Mononuclear cell (primary cell): ENCODE measurements around the gene FMNL2. TPM values are rescaled to one million over a fixed set of nuclear protein-coding genes. Genes with fewer than 3 reads are reported as not detected.

Experiments used
- H3K27me3 ChIP-seq: 2 replicates; pipeline ENCODE4 v1.6.0; 2011; ENCODE audit warnings: low read length, control low read depth; ENCODE audit not compliant: insufficient read depth
- H3K4me1 ChIP-seq: 2 replicates; pipeline ENCODE4 v1.5.1; 2011; ENCODE audit warnings: mild to moderate bottlenecking, low read length, control low read depth; ENCODE audit not compliant: insufficient read depth
- H3K4me3 ChIP-seq: 2 replicates; pipeline ENCODE4 v1.5.1; 2011; ENCODE audit warnings: mild to moderate bottlenecking, low read length, moderate library complexity
- H3K9me3 ChIP-seq: 2 replicates; pipeline ENCODE4 v1.5.1; 2011; ENCODE audit warnings: low read depth, mild to moderate bottlenecking, control low read depth, low read length
- total RNA-seq: library from RNA; depleted of rRNA; stranded (reverse); fragments of >200 nt; gene quantifications from one replicate; pipeline ENCODE4 v1.2.3, GENCODE V29; 2012

The FMNL2 gene
- total RNA-seq, 1 donor = 1.2 TPM

DNA sequence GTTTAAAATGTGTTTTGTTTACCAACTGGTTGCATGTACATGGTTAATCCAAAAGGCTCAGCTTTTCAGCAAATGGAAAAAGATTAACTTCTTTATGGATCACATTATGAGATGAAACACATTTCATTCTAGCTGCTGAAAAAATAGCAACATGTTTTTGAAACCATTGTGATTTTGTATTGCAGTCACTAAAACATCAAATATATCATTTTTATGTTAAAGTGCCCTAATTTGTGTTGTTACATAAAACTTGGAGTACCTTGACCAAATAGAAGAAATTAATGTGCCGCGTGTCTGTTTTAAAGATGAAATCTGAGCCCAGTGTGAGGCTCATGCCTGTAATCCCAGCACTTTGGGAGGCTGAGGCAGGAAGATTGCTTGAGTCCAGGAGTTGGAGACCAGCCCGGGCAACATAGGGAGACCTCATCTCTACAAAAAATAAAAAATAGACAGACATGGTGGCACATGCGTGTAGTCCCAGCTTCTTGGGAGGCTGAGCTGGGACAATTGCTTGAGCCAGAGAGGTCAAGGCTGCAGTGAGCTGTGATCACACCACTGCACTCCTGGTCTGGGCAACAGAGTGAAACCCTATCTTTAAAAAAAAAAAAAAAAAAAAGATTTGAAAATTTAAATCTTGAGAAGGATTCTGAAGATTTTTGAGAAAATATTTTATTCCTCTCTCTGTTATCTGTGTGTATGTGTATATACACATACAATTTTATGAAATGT, 96.6 kb downstream of the FMNL2 start:
- Histone ChIP-seq H3K27me3 (no peaks in the 10 kb centered on the region), H3K4me3 (no peak overlapping the region), H3K4me1 (peaks cover 24% of the 10 kb centered on the region), H3K9me3 (no peaks in the 10 kb centered on the region)

DNA sequence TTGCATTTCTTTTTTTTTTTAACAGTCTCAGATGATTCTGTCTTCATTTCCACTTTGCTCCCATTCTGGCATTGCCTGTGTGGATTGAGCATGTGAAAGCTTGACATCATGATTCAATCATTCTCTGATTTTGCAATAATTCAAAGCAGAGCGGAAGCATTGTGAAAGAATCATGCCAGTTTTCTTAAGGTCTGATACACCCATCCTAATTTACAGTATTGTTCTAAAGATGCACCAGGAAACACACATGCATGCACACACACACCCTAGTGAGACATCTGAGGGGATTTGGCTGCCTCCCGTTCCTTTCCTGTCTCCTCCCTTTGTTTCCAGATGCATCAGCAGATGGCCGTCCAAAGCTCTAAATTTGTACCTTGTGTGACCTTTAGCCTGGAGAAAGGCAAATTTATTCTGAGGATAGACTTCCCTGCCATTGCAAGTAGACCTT, 97.3 kb downstream of the FMNL2 start:
- no peaks in the 10 kb centered on the region for H3K9me3 ChIP-seq
- no peak overlapping the region for H3K4me3 ChIP-seq
- no peaks in the 10 kb centered on the region for H3K27me3 ChIP-seq
- H3K4me1 ChIP-seq = peaks cover 24% of the 10 kb centered on the region

DNA sequence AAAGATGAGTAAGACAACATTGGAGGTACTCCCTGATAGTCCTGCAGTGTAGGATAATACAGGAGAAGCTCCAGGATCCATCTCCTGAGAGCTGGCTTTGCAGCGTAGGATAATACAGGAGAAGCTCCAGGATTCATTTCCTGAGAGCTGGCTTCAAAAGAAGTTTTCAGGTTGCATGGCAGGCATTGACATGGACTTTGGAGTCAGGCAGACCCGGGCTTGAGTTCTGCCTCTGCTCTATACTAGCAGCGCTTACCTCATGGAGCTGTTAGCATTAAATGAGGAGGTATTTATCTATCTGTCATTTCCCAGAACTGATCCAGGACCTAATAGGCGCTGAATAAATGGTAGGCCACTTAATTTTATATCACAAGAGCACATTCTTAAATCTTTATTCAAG, 97.8 kb downstream of the FMNL2 start:
- no peaks in the 10 kb centered on the region for H3K27me3 ChIP-seq
- no peak overlapping the region for H3K4me3 ChIP-seq
- peaks cover 24% of the 10 kb centered on the region for H3K4me1 ChIP-seq
- no peaks in the 10 kb centered on the region for H3K9me3 ChIP-seq

DNA sequence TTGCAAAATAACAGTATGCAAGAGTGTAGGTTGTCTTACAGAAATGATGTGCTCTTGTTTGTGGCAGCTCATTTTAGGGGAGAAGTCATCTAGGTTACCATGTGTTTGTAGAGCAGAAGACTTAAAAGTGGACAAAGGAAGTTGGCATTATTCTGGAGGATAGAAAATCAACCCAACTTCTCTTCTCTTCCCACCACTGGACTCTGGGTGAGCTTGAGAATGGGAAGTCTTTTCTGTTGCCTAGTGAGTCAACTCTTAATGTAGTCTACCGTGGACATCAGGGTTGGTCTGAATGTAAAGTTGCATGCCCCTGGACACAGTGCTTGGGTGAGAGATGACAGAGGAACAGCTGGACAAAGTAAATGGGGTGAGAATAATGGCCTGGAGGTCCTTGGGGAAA, 98.3 kb downstream of the FMNL2 start:
- Histone ChIP-seq H3K4me3 (no peak overlapping the region), H3K4me1 (peaks cover 24% of the 10 kb centered on the region), H3K9me3 (no peaks in the 10 kb centered on the region), H3K27me3 (no peaks in the 10 kb centered on the region)

DNA sequence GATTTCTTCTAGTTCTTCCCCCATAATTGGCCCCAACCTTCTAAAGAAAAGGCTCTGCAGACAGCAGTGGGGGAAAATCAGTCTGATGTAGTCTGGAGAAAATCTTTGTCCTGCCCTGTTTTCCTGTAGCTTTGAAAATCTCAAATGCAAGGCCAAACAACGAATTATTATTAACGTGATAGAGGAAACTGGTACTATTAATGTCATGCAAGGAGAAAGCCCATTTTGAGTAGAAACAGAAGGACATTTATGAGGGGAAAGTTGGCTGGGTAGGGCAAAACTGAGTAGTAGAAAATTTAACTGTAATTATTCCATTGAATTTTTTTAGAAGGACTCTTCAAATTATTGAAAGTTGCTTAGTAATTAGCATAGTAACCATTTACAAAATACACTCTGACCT, 98.8 kb downstream of the FMNL2 start:
- Histone ChIP-seq H3K27me3 (no peaks in the 10 kb centered on the region), H3K4me3 (no peak overlapping the region), H3K4me1 (peaks cover 24% of the 10 kb centered on the region), H3K9me3 (no peaks in the 10 kb centered on the region)

DNA sequence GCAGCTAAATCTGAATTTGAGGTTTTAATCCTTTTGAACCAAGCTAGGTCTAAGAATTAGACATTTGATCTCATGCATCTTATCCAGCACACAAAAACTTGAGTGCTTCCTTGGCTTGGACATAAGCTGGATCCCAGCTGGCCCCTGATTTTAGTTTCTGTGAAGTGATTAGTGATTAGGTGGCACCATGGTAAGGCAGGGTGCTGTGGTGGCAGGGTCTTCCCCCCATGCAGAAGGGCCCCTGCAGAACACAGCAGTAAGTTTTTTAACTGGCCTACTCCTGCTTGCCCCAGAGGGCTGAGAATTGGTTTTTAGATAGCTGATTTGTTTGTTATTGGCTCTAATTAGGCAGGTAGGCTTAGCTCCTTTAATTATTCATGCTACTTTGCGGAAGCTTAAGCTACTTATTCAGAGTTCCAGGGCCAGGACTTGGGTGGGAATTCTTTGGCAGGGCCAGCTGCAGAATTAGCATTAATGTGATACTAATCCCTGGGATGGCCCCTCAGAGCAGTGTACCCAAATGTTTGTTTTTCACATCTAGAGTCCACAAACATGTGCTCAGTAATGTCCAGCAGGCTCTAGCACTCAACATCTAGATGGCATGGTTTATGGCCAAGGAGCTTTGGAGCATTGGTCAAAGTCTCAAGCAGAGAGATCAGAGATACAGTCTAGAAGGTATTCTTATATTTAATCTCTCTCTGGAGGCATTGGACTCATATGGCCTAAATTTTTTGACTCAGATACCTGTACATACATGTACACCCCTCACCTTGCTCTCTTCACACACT, 99.6 kb downstream of the FMNL2 start:
- Histone ChIP-seq H3K4me3 (no peak overlapping the region), H3K4me1 (peaks cover 24% of the 10 kb centered on the region), H3K27me3 (no peaks in the 10 kb centered on the region), H3K9me3 (no peaks in the 10 kb centered on the region)

DNA sequence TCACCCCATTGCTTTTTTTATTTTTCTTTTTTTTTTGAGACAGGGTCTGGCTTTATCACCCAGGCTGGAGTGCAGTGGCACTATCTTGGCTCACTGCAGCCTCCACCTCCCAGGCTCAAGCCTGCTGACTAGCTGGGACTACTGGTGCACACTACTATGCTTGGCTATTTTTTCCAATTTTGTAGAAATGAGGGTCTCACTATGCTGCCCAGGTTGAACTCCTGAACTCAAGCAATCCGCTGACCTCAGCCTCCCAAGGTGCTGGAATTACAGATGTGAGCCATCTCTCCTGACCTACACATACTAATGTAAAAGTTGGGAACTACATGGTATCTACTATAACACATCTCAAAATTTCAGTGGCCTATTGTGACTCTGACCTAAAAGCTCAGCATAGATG, 101.2 kb downstream of the FMNL2 start:
- Histone ChIP-seq H3K9me3 (no peaks in the 10 kb centered on the region), H3K4me1 (peaks cover 24% of the 10 kb centered on the region), H3K4me3 (no peak overlapping the region), H3K27me3 (no peaks in the 10 kb centered on the region)

DNA sequence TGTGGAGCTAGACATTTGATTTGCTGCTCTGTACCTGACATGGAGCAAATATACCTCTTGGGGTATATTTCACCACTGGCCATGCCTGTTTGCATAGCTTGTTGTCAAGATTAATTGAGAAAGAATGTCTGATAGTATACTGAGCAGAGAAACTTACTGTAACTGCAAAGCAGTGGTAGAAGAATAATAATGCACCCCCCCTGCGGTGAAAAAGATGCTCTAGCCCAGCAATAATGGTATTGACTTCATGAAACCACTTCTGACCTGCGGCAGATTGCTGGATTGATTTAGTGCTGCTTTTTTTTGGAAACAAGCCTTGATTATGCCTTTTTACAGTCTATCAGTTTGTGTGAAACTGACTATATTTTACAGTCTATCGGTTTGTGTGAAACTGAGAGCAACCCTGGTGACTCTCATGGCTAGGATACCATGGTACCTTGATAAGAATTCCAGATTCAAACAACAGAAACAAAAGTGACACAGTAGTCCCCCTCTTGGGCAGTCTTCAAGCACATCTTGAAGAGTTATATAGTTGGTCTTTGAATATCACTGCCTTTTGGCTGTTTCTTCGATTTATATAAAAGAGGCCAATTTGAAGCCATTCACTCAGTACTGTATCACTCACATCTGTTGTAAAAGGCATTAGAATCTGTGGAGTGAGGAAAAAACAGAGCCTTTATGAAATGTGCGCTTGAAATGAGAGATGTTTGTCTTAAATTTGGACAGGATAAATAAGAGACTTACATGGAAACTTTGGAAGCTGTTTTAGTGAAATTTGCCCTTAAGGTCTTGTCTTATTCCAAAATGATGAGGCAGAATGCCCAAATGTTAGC, 102.5 kb downstream of the FMNL2 start:
- H3K27me3 ChIP-seq = no peaks in the 10 kb centered on the region
- H3K4me3 ChIP-seq = no peak overlapping the region
- H3K9me3 ChIP-seq = no peaks in the 10 kb centered on the region
- H3K4me1 ChIP-seq = peaks cover 13% of the 10 kb centered on the region

DNA sequence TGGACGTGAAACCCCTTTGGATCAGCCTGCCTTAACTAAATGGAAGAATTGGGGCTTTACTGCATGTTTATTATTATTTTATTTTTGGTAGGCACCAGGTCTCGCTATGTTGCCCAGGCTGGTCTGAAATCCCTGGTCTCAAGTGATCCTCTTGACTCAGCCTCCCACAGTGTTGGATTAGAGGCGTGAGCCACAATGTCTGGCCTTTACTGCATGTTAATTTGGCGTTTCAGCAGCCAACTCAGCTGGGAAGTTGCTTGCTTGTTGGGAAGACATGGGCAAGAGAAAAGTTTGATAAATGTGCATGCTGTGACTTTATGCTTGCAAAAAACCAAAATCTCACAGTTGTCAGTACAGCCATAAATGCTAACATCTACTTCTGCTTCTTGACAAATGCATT, 105.1 kb downstream of the FMNL2 start:
- Histone ChIP-seq H3K4me3 (no peak overlapping the region), H3K4me1 (no peaks in the 10 kb centered on the region), H3K9me3 (no peaks in the 10 kb centered on the region), H3K27me3 (no peaks in the 10 kb centered on the region)

DNA sequence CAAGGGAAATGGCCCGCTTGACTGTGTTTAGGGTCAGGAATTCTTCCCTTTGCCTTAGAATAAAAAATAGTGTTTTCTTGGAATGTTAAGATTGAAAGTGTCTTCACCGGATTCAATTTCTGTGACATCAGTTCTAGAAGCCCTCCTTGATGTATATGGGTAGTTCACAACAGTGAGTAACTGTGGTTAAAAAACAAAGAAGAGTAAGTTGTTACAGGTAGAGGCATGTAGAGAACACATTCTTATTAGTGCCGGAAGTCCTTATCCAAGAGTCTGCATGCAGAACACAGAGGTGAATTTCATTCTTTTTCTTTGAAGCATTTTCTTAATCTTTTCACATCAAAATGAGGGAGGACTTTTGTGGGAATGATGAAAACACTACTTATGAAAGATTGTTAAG, 105.5 kb downstream of the FMNL2 start:
- Histone ChIP-seq H3K9me3 (no peaks in the 10 kb centered on the region), H3K27me3 (no peaks in the 10 kb centered on the region), H3K4me3 (no peak overlapping the region), H3K4me1 (no peaks in the 10 kb centered on the region)

DNA sequence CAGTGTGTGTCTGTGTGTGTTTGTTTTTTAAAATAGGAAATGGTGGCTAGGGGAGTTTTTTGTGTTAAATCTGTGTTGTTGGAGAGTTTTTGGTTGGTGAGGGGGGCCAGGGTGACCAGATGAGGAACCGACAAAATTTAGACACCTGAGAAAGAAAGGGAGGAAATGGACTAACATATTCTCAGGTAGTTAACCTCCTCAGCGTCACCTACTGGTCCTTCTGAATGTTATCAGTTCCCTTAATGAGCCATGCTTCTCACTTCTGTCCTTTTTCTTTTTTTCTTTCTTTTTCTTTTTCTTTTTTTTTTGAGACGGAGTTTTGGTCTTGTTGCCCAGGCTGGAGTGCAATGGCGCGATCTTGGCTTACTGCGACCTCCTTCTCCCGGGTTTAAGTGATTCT, 107.0 kb downstream of the FMNL2 start:
- no peak overlapping the region for H3K4me3 ChIP-seq
- H3K4me1 ChIP-seq = no peaks in the 10 kb centered on the region
- H3K27me3 ChIP-seq = no peaks in the 10 kb centered on the region
- no peaks in the 10 kb centered on the region for H3K9me3 ChIP-seq

DNA sequence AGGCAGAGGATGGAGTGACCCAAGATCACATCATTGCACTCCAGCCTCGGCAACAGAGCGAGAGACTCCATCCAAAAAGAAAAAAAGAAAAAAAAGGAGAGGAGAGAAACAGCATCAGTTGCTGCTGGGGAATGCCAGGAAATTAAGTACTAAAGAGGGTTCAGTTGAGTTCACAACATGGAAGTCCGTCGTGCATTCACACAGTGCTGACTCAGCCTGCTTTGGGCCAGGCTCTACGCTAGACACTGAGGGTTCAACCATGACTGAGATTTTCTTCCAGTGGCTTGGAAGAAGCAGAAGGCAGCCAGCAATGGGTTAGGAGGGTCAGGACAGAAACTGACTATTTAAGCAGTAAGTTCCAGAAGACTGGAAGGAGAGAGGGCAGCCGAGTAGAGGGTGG, 108.8 kb downstream of the FMNL2 start:
- Histone ChIP-seq H3K27me3 (no peaks in the 10 kb centered on the region), H3K4me1 (no peaks in the 10 kb centered on the region), H3K9me3 (no peaks in the 10 kb centered on the region), H3K4me3 (no peak overlapping the region)

DNA sequence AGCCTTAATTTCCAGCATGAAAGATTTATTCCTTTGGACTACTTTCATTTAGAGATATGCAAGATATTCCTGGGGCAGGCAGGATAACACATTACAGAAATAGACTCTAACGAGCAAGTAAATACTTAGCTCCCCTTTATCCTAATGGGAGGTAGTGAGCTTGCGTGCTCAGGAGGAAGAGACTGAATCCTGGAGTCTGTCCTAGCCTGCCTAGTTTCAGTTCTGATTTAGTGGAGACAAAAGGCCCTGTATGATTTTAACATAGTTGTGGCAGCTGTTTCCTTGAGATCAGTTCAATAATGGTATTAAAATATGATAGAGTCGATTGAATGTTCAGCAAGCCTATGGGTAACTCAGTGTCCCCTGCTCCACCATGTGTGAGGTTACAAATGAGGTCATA, 109.5 kb downstream of the FMNL2 start:
- Histone ChIP-seq H3K4me3 (no peak overlapping the region), H3K4me1 (no peaks in the 10 kb centered on the region), H3K27me3 (no peaks in the 10 kb centered on the region), H3K9me3 (no peaks in the 10 kb centered on the region)

DNA sequence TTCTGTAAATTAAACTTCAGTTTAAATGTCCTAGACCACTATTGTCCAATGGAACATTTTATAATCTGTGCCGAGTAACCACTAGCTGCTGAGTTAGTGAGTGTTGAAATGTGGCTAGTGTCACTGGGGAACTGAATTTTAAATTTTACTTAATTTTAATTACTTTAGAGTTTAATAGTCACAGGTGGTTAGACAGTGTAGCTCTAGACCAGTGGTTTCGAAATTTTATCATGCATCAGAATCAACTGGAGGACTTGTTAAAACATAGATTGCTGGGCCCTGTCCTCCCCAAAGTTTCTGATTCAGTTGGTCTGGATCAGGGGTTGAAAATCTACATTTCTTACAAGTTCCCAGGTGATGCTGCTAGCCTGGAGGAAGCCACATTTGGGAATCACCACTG, 110.4 kb downstream of the FMNL2 start:
- H3K27me3 ChIP-seq = no peaks in the 10 kb centered on the region
- no peak overlapping the region for H3K4me3 ChIP-seq
- no peaks in the 10 kb centered on the region for H3K9me3 ChIP-seq
- no peaks in the 10 kb centered on the region for H3K4me1 ChIP-seq

DNA sequence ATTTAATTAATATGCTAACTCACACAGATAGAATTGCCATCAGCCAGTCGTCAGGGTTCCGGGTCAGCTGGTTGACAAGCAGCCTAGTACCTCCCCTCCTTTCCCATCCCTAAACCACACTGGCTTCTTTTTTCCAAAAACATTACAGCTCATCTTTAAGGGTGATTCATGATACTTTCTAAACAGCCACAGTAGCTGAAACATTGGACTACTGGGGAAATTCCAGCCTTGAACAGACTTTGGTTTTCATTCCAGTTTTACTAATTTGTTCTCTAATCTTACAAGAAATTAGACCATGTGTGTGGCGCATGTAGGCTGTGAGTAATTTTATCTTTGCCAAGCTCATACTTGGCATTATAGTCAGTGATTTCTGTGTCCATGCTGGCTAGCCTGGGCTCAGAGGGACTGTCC, 110.8 kb downstream of the FMNL2 start:
- no peaks in the 10 kb centered on the region for H3K4me1 ChIP-seq
- no peaks in the 10 kb centered on the region for H3K9me3 ChIP-seq
- H3K4me3 ChIP-seq = no peak overlapping the region
- no peaks in the 10 kb centered on the region for H3K27me3 ChIP-seq
